ENCODE measurements around the gene PALLD. TPM values are rescaled to one million over a fixed set of nuclear protein-coding genes. Genes with fewer than 3 reads are reported as not detected.

The PALLD gene
- total RNA-seq, 1 donor from 2014 or later: 121 TPM

GRCh38 chr4:168623011-168623410 is 126.2 kb downstream of the PALLD start:
- no peak for DNase-seq

DNA sequence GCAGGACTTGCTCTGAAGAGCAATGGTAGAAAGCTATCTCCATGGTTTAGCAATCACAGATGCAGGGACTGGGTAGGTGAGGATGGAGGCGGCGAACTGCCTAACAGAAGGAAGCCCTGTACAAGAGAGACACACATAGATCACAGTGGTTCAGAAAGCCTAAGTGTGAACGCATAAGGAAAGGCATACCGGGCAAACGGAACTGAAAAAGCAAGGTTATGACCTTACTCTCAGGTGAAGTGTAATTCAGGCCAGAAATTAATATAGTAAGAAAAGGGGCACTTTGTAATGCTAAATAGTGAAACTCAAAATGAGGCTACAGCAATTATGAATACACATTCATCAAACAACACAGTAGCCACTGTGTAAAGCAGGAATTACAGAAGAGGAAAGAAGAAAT is 126.6 kb downstream of the PALLD start:
- no peak for DNase-seq

GRCh38 chr4:168628251-168628650 is 131.4 kb downstream of the PALLD start:
- DNase-seq: no peak

GRCh38 chr4:168629566-168629965 is 132.7 kb downstream of the PALLD start:
- no peak for DNase-seq

DNA sequence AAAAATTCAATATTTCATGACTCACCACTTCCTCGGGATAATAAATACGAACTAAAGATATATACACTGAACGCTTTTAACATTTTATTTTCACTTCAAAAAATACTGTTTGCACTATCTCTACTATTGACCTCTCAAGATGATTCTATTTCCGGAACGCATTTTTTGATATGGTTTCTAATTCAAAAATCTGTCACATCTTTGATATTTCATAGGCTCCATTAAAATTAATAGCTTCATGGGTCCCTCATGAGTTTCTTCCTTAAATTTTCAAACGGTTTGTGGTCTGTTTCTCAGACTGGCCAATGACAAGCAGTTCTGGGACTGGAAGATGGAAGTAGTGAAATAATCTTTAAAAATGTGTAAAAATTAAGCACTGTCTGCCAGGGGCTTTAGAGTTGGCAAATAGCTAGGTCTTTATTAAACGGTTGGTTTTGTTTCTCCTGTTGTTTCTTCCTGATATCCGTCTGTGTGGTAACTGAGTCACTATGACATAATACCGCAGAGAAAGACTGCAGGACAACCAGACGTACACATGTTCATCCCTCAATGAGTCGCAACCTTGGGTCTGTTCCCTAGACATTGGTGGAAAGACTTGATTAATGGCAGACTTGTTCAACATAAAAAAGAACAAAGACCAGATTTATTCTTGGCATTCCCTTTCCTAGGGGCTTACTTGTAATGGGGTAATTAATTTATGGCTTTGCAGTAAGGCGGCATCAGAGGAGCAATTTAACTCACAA is 133.8 kb downstream of the PALLD start:
- peak; percentile 37 for DNase-seq

GRCh38 chr4:168631241-168632162 is 134.7 kb downstream of the PALLD start:
- DNase-seq: peak; percentile 79

DNA sequence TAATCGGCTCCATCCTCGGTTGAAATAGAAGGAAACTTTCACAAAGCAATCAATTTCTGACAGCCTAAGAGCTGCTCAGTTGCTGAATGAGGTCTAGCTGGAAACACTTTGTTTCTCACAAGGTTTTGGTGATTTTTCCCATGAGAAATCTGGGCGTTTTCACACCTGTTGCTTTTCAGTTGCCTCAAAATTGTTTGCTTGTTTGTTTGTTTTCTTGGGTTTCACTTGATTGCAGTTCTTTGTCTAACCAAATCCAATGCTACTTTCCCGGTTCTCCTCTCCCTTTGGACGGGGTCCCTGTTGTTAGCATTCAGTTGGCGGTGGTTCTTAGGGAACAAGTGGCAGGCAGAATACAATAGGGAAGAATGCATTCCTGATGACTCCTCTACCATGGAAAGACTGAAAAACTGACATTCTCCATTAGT is 135.5 kb downstream of the PALLD start:
- DNase-seq: peak; percentile 47

DNA sequence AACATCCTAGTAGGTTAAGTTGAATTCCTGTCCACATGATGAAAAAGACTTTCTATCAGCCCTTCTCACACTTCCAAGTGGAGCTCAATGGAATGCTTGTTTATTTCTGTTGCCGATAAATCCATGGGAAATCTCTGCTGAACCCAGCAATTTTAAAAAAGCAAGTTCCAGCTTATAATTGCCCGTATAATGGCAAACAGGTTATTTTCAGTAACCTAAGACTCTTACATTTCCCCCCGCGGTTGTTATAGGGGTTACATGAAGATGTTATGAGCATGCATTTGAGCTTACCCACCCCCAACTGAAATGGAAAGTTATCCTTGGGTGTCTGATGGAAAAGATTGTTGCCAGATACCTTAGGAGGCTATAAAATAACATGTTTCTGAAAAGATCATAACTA is 136.2 kb downstream of the PALLD start:
- peak; percentile 61 for DNase-seq

GRCh38 chr4:168633496-168633895 is 136.6 kb downstream of the PALLD start:
- peak; percentile 40 for DNase-seq

DNA sequence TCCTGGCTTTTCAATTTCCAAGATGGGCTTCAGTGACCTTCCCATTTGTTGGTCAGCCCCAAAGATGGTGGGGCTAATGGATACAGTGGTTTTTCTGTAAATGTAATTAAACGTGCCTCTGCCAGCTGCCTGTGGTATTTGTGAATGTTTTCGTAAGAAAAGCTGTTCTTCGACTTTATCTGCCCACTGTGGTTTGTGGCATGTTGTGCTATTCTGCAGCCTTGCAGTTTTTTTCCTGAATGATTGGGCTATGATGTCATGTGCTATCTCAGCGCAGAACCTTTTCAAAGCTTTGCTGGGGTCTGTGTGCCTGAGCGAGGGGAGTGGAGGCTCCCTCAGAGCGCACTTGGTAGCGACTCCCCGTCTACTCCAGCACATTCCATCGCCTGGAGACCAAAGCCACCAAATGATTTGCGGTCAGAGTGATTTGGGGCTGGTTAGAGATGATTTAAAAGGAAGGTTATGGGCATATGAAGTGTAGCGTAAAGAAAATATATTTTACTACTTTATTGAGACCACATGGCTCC is 137.5 kb downstream of the PALLD start:
- peak; percentile 84 for DNase-seq

DNA sequence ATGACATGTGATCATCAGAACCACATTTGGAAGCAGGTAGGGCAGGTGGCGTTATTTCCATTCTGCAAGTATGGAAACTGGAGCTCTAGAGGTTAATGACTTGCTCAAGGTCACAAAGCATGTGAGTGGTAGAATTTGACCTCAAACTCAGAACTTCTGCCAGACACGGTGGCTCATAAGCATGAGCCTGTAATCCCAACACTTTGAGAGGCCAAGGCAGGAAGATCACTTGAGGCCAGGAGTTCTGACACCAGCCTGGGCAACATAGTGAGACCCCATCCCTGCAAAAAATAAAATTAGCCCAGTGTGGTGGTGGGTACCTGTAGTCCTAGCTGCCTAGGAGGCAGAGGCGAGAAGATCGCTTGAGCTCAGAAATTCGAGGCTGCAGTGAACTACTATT is 139.2 kb downstream of the PALLD start:
- DNase-seq: no peak

DNA sequence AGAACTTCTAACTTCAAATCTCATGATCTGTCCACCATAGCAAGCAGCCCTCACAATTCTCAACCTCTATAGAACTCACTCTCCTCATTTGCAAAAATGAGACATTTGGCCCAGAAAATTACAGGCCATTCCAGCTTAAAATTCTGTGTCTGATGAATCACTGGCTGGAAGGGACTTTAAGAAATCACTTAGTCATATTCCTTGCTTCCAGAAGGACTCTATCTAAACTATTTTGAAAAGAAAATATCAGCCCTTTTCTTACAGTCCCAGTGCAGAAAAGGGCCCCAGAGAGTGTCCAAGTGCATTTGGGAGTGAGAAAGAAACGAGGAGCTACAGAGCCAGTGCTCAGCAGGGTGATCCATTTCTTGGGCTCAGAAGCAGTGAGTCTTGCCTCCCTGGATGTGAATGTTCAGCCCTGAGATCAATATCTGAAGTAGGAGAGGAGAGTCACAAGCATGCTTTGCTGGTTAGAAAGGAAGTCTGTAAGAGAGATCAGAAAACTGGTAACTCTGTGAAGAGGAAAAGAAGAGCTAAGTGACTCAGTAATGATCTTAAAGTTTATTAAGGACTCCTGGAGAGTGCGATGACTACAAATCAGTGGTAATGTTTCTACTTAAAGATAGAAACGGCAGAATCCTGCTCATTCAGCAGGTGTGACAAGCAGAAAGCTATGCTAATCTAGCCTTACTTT is 139.8 kb downstream of the PALLD start:
- DNase-seq: no peak

- DNase-seq: peak; percentile 3
These were observed 141.3 kb downstream of the PALLD start for GRCh38 chr4:168637872-168638756.

- DNase-seq: no peak
These were observed 143.1 kb downstream of the PALLD start for GRCh38 chr4:168639914-168640313.

GRCh38 chr4:168641811-168642140 is 144.9 kb downstream of the PALLD start:
- DNase-seq: no peak

- DNase-seq: no peak
These were observed 145.7 kb downstream of the PALLD start for GRCh38 chr4:168642591-168642990.

GRCh38 chr4:168643111-168643795 is 146.4 kb downstream of the PALLD start:
- DNase-seq: peak; percentile 53

DNA sequence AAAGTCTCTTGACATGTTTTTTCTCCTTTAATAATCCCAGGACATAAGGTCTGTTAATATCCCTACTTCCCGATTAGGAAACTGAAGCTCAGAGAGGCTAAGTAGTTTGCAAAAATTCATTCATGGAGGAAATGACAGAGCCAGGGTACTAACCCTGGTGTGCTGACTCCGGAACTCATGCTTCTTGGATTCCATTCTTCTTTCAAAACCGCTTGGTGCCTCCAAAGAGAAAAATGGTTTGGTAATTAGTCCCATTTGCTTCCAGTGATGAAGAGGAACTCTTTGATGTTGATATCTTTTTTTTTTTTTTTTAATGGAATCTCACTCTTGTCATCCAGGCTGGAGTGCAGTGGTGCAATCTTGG is 146.9 kb downstream of the PALLD start:
- no peak for DNase-seq

DNA sequence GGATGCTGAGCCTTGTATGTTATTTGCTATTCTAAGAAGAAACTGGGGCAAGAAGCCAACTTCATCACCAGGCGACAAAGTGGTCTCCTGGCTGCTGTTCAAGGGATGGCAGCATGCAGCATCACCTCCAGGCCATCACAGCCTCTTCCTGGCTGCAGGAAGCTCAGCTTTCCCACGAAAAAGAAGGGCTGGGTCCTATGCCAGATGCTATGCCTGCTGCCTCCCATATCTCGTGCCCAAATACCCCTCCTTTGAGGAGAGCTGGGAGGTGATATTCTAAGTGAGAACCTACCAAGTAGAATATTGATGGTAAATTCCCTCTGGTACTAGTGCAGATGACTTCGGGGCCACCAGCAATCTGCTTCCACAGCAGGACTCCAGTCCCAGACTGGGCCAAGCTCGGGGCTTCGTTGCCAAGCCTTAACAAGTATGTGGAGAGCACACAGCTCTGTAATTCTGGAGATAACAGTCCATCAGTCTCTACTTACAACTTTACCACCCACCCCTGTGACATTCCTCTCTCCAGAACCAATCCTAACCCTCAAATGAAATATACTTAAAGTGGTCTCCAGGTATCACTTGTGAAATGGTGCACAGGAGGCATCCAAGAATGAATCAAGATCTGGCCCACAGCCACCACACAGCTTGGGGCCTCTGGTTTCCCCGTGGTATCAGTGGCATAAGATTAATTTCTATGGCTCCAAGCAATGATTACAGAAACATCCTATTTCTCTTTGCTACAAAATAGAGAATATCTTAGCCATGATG is 149.3 kb downstream of the PALLD start:
- no peak for DNase-seq

DNA sequence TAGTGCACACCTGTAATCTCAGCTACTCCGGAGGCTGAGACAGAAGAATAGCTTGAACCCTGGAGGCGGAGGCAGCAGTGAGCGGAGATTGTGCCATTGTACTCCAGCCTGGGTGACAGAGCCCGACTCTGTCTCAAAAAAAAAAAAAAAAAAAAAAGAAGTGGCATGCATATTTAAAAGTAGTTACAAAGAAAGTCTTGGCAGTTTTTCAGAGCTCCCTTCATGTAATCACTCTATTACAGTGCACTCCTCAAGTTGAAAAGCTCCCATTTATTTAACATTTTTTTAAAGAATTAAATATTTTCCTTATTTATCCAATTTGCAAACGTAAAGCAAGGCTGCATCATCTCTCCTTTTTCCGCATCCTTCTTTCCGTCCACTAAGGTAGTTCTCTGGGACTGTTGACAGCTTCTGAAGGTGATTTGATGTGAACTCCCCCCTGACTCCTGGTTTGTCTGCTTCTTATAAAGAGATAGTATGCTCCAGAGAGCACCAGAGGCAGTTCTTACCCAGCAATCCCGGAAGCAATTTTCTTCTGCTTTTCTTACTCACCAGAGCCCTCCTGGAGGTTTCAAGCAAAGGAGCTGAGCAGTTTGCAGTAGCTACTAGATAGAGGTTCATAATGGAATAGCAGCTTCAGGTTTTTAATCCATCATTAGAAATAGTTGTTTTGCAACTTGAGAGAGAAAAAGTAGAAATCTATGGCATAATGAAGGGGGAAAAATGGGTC is 151.0 kb downstream of the PALLD start:
- no peak for DNase-seq

Measured in skin of body (tissue), 2 donors.